H1 (cell line): Measurements from ENCODE around the gene LY6G6F.

Experiments used
- CEBPB ChIP-seq: IDR thresholded peaks from 2 replicates; pipeline ENCODE4 v1.6.1; 2012; ENCODE audit warnings: low read depth, low read length
- POLR2A ChIP-seq, 2 experiments: IDR thresholded peaks; 1 replicate in 1 of 2; 2 replicates in 1 of 2; pipeline ENCODE4 v1.6.1; 2011; ENCODE audit warnings: low read depth in 2 of 2, low read length in 2 of 2, mild to moderate bottlenecking in 2 of 2; ENCODE audit errors: control extremely low read depth in 1 of 2
- RFX5 ChIP-seq: IDR thresholded peaks from 2 replicates; pipeline ENCODE4 v1.6.1; 2011; ENCODE audit warnings: low read depth, low read length, improper control_type of control experiment, borderline replicate concordance
- TAF7 ChIP-seq: optimal IDR thresholded peaks from 2 replicates; pipeline ENCODE3; 2011; ENCODE audit warnings: low read depth, mild to moderate bottlenecking, inconsistent platforms, low read length, moderate library complexity, borderline replicate concordance

GRCh38 chr6:31683591-31683990, 23.1 kb upstream of the LY6G6F start:
- TF ChIP-seq CEBPB: no peak
- TF ChIP-seq POLR2A (IDR thresholded peaks at IDR 0.05; ENCODE audit: control extremely low read depth in 1 of 2, low read depth in 2 of 2, low read length in 2 of 2): no peak
- TF ChIP-seq RFX5: no peak
- no peak for TF ChIP-seq TAF7
